K562 (cell line): Measurements from ENCODE around the gene STAT6. TPM values are rescaled to one million over a fixed set of nuclear protein-coding genes. Genes with fewer than 3 reads are reported as not detected.

Source experiments
- ATAC-seq: fragments of 200-7000 bp; cut with Tn5 transposase; 3 replicates; pipeline ENCODE4 v1.9.1; 2020; ENCODE audit warnings: moderate library complexity
- BruUV-seq: library from RNA; stranded (reverse); fragments of 400-500 nt; replicated peaks from 2 replicates; lab custom pipeline; 2021; lab: Mats Ljungman, UMichigan
- CTCF ChIA-PET: fragments of 300-600 bp; formaldehyde crosslinking; extraction: SDS; loops from one replicate; lab custom pipeline; 2021; ENCODE audit warnings: low intra/inter-chr PET ratio; lab: Yijun Ruan, JAX
- POLR2A ChIA-PET: fragments of 300-600, 350-650 bp; sonication (Branson Sonifier 250); formaldehyde crosslinking; extraction: SDS; loops from one replicate; lab custom pipeline; 2021; ENCODE audit warnings: antibody characterized with exemption, inconsistent platforms; lab: Yijun Ruan, JAX
- DNase-seq, 4 experiments: peaks; one replicate each; pipeline versions ENCODE4 v3.0.0 to v3.0.0-alpha.2; 2011 to 2018; ENCODE audit warnings: low spot score in 3 of 4, mixed read lengths in 3 of 4; ENCODE audit errors: extremely low read depth in 1 of 4
- FAIRE-seq: peaks from 2 replicates; lab custom pipeline; 2011; peaks lifted over from hg19 to GRCh38; lab: Jason Lieb, UNC
- H2AFZ ChIP-seq: 2 replicates; pipeline ENCODE4 v1.6.0; 2011; ENCODE audit warnings: low read depth, low read length, control low read depth, inconsistent platforms
- H3K27ac ChIP-seq: fragments of 200-600 bp; 3 replicates; pipeline ENCODE4 v1.8.0; 2011; ENCODE audit warnings: low read depth, mild to moderate bottlenecking, control low read depth, inconsistent platforms, low read length, moderate library complexity, mixed read lengths; ENCODE audit errors: extremely low read depth
- H3K27me3 ChIP-seq, 2 experiments: fragments of 300-600 bp in 1 of 2; 2 replicates in 1 of 2; 3 replicates in 1 of 2; pipeline versions ENCODE4 v1.6.0 to v1.8.0; 2011; ENCODE audit warnings: inconsistent platforms in 2 of 2, low read length in 2 of 2, mild to moderate bottlenecking in 1 of 2, mixed read lengths in 1 of 2, moderate library complexity in 1 of 2; ENCODE audit not compliant: control insufficient read depth in 2 of 2, insufficient read depth in 2 of 2
- H3K36me3 ChIP-seq: fragments of 300-600 bp; 3 replicates; pipeline ENCODE4 v1.8.0; 2011; ENCODE audit warnings: mild to moderate bottlenecking, low read length, inconsistent platforms; ENCODE audit not compliant: control insufficient read depth, insufficient read depth
- H3K4me1 ChIP-seq, 2 experiments: fragments of 200-600 bp in 1 of 2; replicated peaks in 1 of 2; 2 replicates in 1 of 2; 3 replicates in 1 of 2; pipeline versions ENCODE4 v1.5.1 to v1.8.0; 2011; ENCODE audit warnings: inconsistent platforms in 2 of 2, low read length in 2 of 2, mild to moderate bottlenecking in 1 of 2, mixed read lengths in 1 of 2, moderate library complexity in 1 of 2; ENCODE audit not compliant: control insufficient read depth in 2 of 2, insufficient read depth in 2 of 2
- H3K4me2 ChIP-seq: 2 replicates; pipeline ENCODE4 v1.6.1; 2011; ENCODE audit warnings: low read length, control low read depth, inconsistent platforms, mixed read lengths; ENCODE audit not compliant: insufficient read depth
- H3K4me3 ChIP-seq: fragments of 200-600 bp; sonication (generic), shearing (Covaris generic); 2 replicates; pipeline ENCODE4 v1.5.1; 2016; ENCODE audit warnings: control low read depth, inconsistent platforms
- H3K79me2 ChIP-seq: fragments of 200-600 bp; 3 replicates; pipeline ENCODE4 v1.8.0; 2011; ENCODE audit warnings: low read length, inconsistent platforms; ENCODE audit not compliant: control insufficient read depth, insufficient read depth
- H3K9ac ChIP-seq, 2 experiments: 2 replicates each; pipeline versions ENCODE4 v1.6.0 to v1.6.1; 2011; ENCODE audit warnings: low read depth in 2 of 2, low read length in 2 of 2, control low read depth in 1 of 2, inconsistent platforms in 1 of 2, mild to moderate bottlenecking in 1 of 2, mixed read lengths in 1 of 2; ENCODE audit not compliant: insufficient read depth in 1 of 2
- H3K9me1 ChIP-seq: one replicate; pipeline ENCODE4 v1.6.0; 2011; ENCODE audit warnings: inconsistent platforms, mild to moderate bottlenecking, low read length, moderate library complexity; ENCODE audit not compliant: control insufficient read depth, insufficient read depth
- H3K9me3 ChIP-seq: replicated peaks from 2 replicates; pipeline ENCODE4 v1.5.1; 2011; ENCODE audit warnings: low read depth, low read length, inconsistent platforms; ENCODE audit not compliant: control insufficient read depth, insufficient read depth
- H4K20me1 ChIP-seq: replicated peaks from 2 replicates; pipeline ENCODE4 v1.6.1; 2011; ENCODE audit warnings: low read length, inconsistent platforms, mixed read lengths; ENCODE audit not compliant: control insufficient read depth, insufficient read depth
- BMI1 ChIP-seq: fragments of 150-350 bp; IDR thresholded peaks from 2 replicates; pipeline ENCODE4 v1.6.1; 2014; ENCODE audit warnings: low read length
- KDM1A ChIP-seq, 2 experiments: fragments of 450-650 bp; IDR thresholded peaks; 2 replicates each; pipeline ENCODE4 v1.6.1; 2016; ENCODE audit warnings: mild to moderate bottlenecking in 2 of 2
- MAZ ChIP-seq, 2 experiments: fragments of 450-650 bp in 1 of 2; sonication (generic) in 1 of 2; formaldehyde crosslinking; IDR thresholded peaks in 1 of 2; conservative IDR thresholded peaks in 1 of 2; 2 replicates each; pipeline versions ENCODE4 v1.4.0 to v1.5.0; 2020; ENCODE audit warnings: mild to moderate bottlenecking in 1 of 2, missing genetic modification reagents in 1 of 2
- NFIX ChIP-seq: fragments of 250-450 bp; sonication (Bioruptor Pico); IDR thresholded peaks from 2 replicates; pipeline ENCODE4 v1.4.0; 2020; ENCODE audit warnings: low read depth, mild to moderate bottlenecking, moderate library complexity
- POLR2A ChIP-seq: fragments of 450-650 bp; conservative IDR thresholded peaks from 2 replicates; pipeline ENCODE4 v1.6.1; 2016
- POLR2G ChIP-seq: fragments of 200-400 bp; formaldehyde crosslinking; IDR thresholded peaks from 2 replicates; pipeline ENCODE4 v1.6.1; 2017; ENCODE audit warnings: low read depth, mild to moderate bottlenecking, antibody characterized with exemption, low read length, moderate library complexity
- SMC3 ChIP-seq: conservative IDR thresholded peaks from 2 replicates; pipeline ENCODE4 v1.6.1; 2011; ENCODE audit warnings: low read depth, low read length, improper control_type of control experiment; ENCODE audit not compliant: insufficient read depth
- ZBTB7A ChIP-seq: IDR thresholded peaks from 2 replicates; pipeline ENCODE4 v1.6.1; 2011; ENCODE audit warnings: low read depth, mild to moderate bottlenecking, low read length, moderate library complexity, borderline replicate concordance; ENCODE audit not compliant: control insufficient read depth
- WGBS: fragments of 100-300 bp; shearing (Covaris generic); methylation state at CpG from one replicate; pipeline ENCODE4 v1.1.6; 2016; ENCODE audit warnings: low coverage, mixed read lengths; ENCODE audit not compliant: insufficient coverage; ENCODE audit errors: missing lambda C conversion rate; 5-methylcytosine and 5-hydroxymethylcytosine counted together
- in situ Hi-C: fragments of 300-500 bp; cut with MboI; formaldehyde crosslinking; loops from 4 replicates; pipeline ENCODE4 v1.15.0; 2018; ENCODE audit warnings: inconsistent platforms, mixed read lengths
- intact Hi-C: fragments of 100-400 bp; cut with micrococcal nuclease; formaldehyde crosslinking; loops from 2 replicates; pipeline ENCODE4 v1.14.2; 2022
- polyA plus RNA-seq, 8 experiments: library from polyadenylated mRNA; depleted of rRNA in 4 of 8; stranded (reverse) in 5 of 8; unstranded in 3 of 8; fragments of >200 nt; fragmentation: Nextera tagmentation in 2 of 8; fragmentation: Illumina TruSeq in 1 of 8; extraction: Ambion mirVana in 2 of 8; extraction: Trizol in 1 of 8; gene quantifications; 2 replicates each; pipeline versions ENCODE4 v1.2.1 to v1.2.3, GENCODE V29; 2011 to 2014; ENCODE audit warnings: inconsistent platforms in 1 of 8, missing spikeins in 1 of 8
- total RNA-seq, 7 experiments: library from RNA; depleted of rRNA in 6 of 7; stranded (reverse); fragments of >200 nt in 6 of 7; fragmentation: Illumina TruSeq in 2 of 7; extraction: Trizol in 2 of 7; gene quantifications; 2 replicates each; pipeline versions ENCODE4 v1.2.1 to v1.2.3, GENCODE V29; 2011 to 2021; ENCODE audit warnings: low replicate concordance in 1 of 7
- TF ChIP-seq, protein P1 (sequence below): sonication (generic); formaldehyde crosslinking; IDR thresholded peaks from 2 replicates; pipeline ENCODE4 v1.8.1; 2022; ENCODE audit warnings: missing genetic modification reagents
- TF ChIP-seq, protein P2 (sequence below), 3 experiments: fragments of 200-800 bp in 1 of 3; sonication (Bioruptor generic) in 1 of 3; sonication (generic) in 1 of 3; formaldehyde crosslinking in 1 of 3; IDR thresholded peaks; 2 replicates each; pipeline versions ENCODE4 v1.6.1 to v1.8.0; 2016 to 2022; ENCODE audit warnings: mild to moderate bottlenecking in 2 of 3, missing compliant biosample characterization in 2 of 3, missing genetic modification characterization in 2 of 3, missing genetic modification reagents in 1 of 3
- TF ChIP-seq, protein P3 (sequence below), 2 experiments: fragments of 450-650 bp in 1 of 2; sonication (generic) in 1 of 2; formaldehyde crosslinking in 1 of 2; IDR thresholded peaks in 1 of 2; conservative IDR thresholded peaks in 1 of 2; 2 replicates each; pipeline versions ENCODE4 v1.6.1 to v1.8.1; 2016 to 2023; ENCODE audit warnings: mild to moderate bottlenecking in 2 of 2, moderate library complexity in 2 of 2, inconsistent platforms in 1 of 2, missing genetic modification reagents in 1 of 2

STAT6 gene
- total and polyA plus RNA-seq, 9 of the 15 experiments (the other 6 are each of a cell fraction or from before 2014, with no cell fraction given), result 2.4 to 49.5 (median 26.5) TPM

GRCh38 chr12:57094208-57095160 lies 16.7 kb downstream of the STAT6 start (continued):
- TF ChIP-seq, protein P1, sequence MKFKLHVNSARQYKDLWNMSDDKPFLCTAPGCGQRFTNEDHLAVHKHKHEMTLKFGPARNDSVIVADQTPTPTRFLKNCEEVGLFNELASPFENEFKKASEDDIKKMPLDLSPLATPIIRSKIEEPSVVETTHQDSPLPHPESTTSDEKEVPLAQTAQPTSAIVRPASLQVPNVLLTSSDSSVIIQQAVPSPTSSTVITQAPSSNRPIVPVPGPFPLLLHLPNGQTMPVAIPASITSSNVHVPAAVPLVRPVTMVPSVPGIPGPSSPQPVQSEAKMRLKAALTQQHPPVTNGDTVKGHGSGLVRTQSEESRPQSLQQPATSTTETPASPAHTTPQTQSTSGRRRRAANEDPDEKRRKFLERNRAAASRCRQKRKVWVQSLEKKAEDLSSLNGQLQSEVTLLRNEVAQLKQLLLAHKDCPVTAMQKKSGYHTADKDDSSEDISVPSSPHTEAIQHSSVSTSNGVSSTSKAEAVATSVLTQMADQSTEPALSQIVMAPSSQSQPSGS (CRISPR knock-in tag), result no peak
- TF ChIP-seq BMI1 (no peak), POLR2A (0 out of 2 replicates have a peak, but pooled peaks have one; percentile 29)
- TF ChIP-seq, all 486 proteins: peak for 9

DNA sequence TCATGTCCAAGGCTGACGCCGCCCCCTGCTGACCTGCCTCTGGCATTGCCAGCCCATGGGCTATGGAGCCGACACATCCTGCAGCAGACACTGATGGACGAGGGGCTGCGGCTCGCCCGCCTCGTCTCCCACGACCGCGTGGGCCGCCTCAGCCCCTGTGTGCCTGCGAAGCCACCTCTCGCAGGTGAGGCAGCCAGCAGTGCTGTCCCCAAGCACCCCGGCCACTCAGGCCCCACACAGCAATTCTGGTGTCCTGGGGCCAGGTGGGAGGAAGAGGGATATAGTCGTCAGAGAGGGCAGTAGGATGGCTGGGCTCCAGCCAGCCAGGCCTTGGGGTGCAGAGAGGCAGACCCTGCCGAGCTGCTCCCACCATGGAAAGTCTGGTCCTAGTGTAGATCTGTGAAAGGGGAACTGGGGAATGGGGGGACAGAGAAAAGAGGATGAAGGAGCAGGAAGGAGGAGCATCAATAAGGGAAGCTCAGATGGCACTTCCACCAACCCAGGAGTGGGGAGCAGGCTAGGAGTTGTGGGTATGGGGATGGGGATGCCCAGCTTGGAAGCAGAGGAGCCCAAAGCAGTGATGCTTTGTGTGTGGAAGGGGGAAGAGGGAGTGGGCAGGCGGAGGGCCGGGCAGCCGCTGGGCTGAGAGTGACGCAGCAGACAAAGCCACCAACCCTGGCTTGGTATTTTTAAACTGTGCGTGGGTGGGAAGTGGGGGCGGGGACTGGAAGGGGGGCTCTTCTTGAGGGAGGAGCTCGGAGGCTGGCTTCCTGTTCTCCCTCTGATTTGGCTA lies 17.6 kb downstream of the STAT6 start:
- H3K4me2 ChIP-seq, result peak overlapping the region; percentile 49
- 30% methylated on average over 13 of the region's 24 CpGs for WGBS
- H2AFZ ChIP-seq, result no peak overlapping the region
- no peak overlapping the region for H3K4me3 ChIP-seq
- H3K9me3 ChIP-seq, result no peaks in the 10 kb centered on the region
- in situ Hi-C loops, result no loop called here
- H3K27ac ChIP-seq, result peak overlapping the region; percentile 62; the same call in 2 of the 3 replicates
- intact Hi-C loops, result loop anchor here (1.0 kb wide), 1 partner anchor 24 kb away; no protein-coding TSS in a partner anchor
- peak overlapping the region in 1 of 2 experiments; percentile 71; a peak in 1 of 4 replicates for H3K9ac ChIP-seq
- DNase-seq (peak; percentile 85 to 93 (median 88)), ATAC-seq (peak; percentile 69), FAIRE-seq (peak; percentile 81)
- H4K20me1 ChIP-seq, result peaks cover 5% of the 10 kb centered on the region
- POLR2A ChIA-PET, result interaction anchor here (0.6 to 6.0 kb wide), 5 partner anchors 14 to 145 kb away, joined by 3 to 44 read pairs (median 8); partner anchors contain the start of genes NEMP1 and STAT6
- CTCF ChIA-PET, result interaction anchor here (0.7 to 3.0 kb wide), 2 partner anchors 21 to 24 kb away, joined by 3 to 27 read pairs; no protein-coding TSS in a partner anchor
- peaks cover 37 to 68% of the 10 kb centered on the region in 2 experiments for H3K4me1 ChIP-seq
- BruUV-seq, result no TSS peak
- H3K79me2 ChIP-seq, result peaks cover 38% of the 10 kb centered on the region
- no peaks in the 10 kb centered on the region; a peak in 1 of 5 replicates for H3K27me3 ChIP-seq
- H3K36me3 ChIP-seq, result peaks cover 74% of the 10 kb centered on the region
- H3K9me1 ChIP-seq, result no peaks in the 10 kb centered on the region
- TF ChIP-seq SMC3, result peak; percentile 69
- TF ChIP-seq, protein P2, sequence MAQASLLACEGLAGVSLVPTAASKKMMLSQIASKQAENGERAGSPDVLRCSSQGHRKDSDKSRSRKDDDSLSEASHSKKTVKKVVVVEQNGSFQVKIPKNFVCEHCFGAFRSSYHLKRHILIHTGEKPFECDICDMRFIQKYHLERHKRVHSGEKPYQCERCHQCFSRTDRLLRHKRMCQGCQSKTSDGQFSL (CRISPR knock-in tag; IDR thresholded peaks at IDR 0.05), result 0 out of 2 replicates have a peak, but pooled peaks have one; percentile 19
- TF ChIP-seq, protein P2 (tag; IDR thresholded peaks at IDR 0.05), result no peak
- TF ChIP-seq ZBTB7A, result peak; percentile 81; the same call in 1 of the 2 replicates
- TF ChIP-seq, protein P3, sequence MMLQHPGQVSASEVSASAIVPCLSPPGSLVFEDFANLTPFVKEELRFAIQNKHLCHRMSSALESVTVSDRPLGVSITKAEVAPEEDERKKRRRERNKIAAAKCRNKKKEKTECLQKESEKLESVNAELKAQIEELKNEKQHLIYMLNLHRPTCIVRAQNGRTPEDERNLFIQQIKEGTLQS (IDR thresholded peaks at IDR 0.05), result no peak
- TF ChIP-seq, protein P3 (CRISPR knock-in tag; conservative IDR thresholded peaks at IDR 0.05), result no peak
- no peak for TF ChIP-seq NFIX
- TF ChIP-seq POLR2G, result peak; percentile 73
- 0 out of 4 replicates have a peak, but pooled peaks of 1 of the 2 experiments have one; percentile 40 for TF ChIP-seq KDM1A (IDR thresholded peaks at IDR 0.05)
- TF ChIP-seq MAZ (CRISPR knock-in tag; conservative IDR thresholded peaks at IDR 0.05 in 1 of 2, IDR thresholded peaks at IDR 0.05 in 1 of 2), result peak; percentile 67 to 76
